ENCODE data around the gene SLC35F3.
A peak's percentile ranks its signal among the peaks of the same experiment; 100 is the strongest.
"Not testable (repeated sequence)": the region's sequence is repeated elsewhere in the genome, so short reads cannot be mapped to it uniquely, and the experiment has no call there.

Gene SLC35F3

DNA sequence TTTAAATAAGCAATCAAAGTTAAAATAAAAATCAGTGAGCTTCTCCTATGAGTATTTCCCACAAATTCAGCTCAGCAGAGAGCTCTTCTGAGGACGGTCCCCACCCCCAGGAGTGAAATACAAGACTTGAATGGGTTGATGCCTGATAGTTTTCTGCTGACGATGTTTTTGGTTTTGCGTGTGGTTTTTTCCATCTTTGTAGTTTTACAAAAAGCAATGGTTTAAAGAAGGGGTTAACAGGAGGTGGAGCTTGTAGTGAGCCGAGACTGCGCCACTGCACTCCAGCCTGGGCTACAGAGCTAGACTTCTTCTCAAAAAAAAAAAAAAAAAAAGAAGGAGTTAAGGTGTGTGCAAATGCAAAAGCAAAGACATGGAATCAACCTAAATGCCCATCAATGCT is 297.1 kb downstream of the SLC35F3 start:
- TF ChIP-seq, protein P1, sequence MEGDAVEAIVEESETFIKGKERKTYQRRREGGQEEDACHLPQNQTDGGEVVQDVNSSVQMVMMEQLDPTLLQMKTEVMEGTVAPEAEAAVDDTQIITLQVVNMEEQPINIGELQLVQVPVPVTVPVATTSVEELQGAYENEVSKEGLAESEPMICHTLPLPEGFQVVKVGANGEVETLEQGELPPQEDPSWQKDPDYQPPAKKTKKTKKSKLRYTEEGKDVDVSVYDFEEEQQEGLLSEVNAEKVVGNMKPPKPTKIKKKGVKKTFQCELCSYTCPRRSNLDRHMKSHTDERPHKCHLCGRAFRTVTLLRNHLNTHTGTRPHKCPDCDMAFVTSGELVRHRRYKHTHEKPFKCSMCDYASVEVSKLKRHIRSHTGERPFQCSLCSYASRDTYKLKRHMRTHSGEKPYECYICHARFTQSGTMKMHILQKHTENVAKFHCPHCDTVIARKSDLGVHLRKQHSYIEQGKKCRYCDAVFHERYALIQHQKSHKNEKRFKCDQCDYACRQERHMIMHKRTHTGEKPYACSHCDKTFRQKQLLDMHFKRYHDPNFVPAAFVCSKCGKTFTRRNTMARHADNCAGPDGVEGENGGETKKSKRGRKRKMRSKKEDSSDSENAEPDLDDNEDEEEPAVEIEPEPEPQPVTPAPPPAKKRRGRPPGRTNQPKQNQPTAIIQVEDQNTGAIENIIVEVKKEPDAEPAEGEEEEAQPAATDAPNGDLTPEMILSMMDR (IDR thresholded peaks at IDR 0.05; ENCODE audit: low read depth, low read length): no peak
- no peak for DNase-seq (ENCODE audit: extremely low read depth, low read depth)

DNA sequence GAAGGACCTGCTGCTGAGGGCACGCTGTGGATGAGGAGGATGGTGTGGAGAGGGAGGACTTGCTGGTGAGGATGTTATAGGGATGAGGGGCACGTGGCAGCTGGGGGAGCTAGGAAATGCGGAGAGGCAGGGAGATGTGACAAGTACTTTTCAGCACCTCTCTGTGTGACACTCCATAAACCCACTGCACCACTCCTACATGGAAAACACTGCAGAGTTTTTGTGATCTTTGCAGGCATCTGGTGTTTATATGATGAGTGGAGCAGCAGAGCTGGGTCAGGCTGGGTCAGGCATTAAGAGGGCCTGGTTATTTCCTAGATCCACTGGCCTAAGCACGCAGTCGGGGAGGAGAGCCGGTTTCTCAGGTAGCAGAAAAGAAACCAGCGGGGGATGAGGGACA is 301.5 kb downstream of the SLC35F3 start:
- DNase-seq (ENCODE audit: extremely low read depth, low read depth): no peak

DNA sequence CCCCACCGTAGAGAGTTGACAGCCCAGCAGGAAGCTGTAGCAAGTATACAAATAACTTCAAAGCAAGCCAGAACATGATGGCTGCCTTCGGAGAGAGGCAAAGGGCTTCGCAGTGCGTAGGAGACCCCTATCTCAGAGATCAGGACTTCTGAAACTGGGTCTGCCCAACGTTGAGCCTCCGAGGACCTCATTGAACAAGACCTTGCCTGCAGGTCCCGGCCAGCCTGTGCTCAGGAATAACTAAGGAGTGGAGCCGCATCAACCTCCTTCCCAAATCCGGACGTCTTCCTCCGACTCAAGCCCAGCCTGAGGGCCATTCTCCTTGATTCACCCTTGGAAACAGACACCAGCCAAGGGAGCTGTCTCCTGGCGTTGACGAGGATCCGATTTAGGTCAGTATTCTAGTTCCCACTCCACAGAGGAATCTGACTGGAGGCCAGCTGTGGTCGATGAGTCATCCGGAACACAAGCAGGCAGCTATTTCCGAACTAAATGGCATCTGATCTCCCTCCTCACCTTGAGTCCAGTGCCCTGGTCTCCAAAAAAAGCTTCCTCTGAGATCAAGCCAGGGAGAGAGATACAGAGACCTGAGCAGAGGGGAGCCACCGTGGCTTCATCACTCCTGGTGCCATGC is 302.3 kb downstream of the SLC35F3 start:
- TF ChIP-seq, protein P1 (IDR thresholded peaks at IDR 0.05; ENCODE audit: low read depth, low read length): no peak
- no peak for DNase-seq (ENCODE audit: extremely low read depth, low read depth)

More for the DNA sequence above, 301.5 kb downstream of the SLC35F3 start:
- TF ChIP-seq, protein P1 (IDR thresholded peaks at IDR 0.05; ENCODE audit: low read depth, low read length): no peak

DNA sequence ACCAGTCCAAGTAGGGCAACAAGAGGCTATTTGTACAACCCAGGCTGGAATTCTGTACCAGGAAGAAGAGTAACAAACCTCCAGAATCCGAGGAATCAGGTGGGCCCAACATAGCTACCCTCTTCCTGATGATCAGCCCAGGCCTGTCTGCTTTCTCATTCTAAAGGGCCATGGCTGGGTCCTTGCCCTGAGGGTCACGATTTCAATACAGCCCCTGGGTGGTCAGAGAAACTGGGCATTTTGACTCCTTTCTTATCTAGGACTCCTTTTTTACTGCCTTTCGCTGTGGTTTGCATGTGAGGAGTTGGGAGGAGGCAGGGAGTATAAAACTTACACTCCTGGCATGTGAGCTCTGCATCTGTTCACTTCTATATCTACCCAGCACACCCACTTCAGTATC is 303.9 kb downstream of the SLC35F3 start:
- TF ChIP-seq, protein P1 (IDR thresholded peaks at IDR 0.05; ENCODE audit: low read depth, low read length): no peak
- no peak for DNase-seq (ENCODE audit: extremely low read depth, low read depth)

DNA sequence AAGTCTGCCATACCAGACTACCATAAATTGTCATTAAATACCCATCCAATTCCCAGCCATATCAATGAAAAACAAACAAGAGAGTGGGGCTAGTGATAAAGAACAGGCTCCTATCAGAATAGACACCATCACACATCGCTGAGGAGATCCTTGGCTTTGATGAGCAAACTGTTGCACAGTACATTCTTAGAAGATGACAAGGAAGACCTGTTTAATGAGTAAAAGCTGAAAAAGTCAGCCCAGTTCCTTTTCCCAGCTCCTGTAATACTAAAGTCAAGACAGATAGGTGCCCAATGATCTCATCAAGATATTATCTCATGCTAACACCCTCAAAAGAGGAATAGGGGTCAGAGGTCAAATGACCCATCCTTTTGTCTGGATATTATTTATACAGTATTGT is 304.3 kb downstream of the SLC35F3 start:
- no peak for DNase-seq (ENCODE audit: extremely low read depth, low read depth)

DNA sequence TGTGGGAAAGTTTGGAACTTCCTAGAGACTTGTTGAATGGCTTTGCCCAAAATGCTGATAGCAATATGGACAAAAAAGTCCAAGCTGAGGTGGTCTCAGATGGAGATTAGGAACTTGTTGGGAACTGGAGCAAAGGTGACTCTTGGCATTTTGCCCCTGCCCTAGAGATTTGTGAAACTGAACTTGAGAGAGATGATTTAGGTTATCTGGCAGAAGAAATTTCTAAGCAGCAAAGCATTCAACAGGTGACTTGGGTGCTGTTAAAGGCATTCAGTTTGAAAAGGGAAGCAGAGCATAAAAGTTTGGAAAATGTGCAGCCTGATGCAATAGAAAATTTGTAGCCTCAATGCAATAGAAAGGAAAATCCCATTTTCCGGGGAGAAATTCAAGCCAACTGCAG is 306.0 kb downstream of the SLC35F3 start:
- not testable (repeated sequence) for DNase-seq (ENCODE audit: extremely low read depth, low read depth)

More for the DNA sequence above, 304.3 kb downstream of the SLC35F3 start:
- TF ChIP-seq, protein P1 (IDR thresholded peaks at IDR 0.05; ENCODE audit: low read depth, low read length): no peak

DNA sequence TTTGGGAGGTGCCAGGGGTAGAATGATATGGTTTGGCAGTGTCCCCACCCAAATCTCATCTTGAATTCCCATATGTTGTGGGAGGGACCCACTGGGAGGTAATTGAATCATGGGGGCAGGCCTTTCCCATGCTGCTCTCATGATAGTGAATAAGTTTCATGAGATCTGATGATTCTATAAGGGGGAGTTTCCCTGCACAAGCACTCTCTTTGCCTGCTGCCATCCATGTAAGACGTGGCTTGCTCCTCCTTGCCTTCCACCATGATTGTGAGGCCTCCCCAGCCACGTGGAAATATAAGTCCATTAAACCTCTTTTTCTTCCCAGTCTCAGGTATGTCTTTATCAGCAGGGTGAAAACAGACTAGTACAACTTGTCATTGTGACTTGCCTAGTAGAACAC is 307.4 kb downstream of the SLC35F3 start:
- not testable (repeated sequence) for DNase-seq (ENCODE audit: extremely low read depth, low read depth)

DNA sequence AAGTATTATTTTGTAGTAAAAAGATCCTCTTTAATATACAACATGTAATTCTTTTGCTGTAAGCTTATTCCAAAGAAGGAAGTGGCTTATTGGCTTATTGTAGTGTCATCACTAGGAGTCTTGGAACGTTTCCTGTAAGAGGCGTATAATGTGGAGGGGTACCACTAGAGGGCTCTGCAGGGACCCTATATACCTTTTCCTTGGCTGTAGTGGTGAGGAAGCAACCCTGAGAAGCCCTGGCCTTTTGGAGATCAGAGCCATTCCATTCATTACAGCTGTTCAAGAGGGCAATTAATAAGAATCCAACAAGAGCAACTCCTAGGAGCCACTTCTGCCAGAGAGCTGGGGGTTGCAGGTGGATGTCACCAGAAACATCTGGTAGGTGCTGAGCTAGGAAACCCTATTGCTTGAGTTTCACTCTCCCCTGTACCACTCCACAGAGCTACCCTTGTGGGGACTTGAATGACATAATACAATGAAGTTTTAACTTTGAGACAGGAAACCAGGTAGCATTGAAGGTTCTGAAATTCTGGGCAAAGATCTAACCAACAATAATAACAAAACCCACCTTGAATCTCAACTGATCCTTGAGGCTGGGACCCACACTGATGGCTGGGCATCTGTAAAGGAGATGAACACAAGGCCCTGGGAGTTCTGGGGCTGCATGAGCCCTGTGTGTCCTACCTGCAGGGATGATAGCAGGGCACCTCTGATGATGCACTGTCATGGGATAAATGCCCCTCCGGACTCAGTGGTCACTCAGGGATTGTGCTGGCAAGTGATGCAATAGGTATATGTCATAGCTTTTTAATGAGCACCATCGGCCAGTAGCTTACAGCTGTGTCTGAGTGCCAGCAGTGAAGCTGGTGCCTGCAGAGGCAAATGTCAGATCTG is 308.5 kb downstream of the SLC35F3 start:
- DNase-seq (ENCODE audit: extremely low read depth, low read depth): no peak
- TF ChIP-seq, protein P1 (IDR thresholded peaks at IDR 0.05; ENCODE audit: low read depth, low read length): peak; percentile 7
